Tibial nerve (tissue), 4 donors: ENCODE measurements around the gene ESRRG.

Experiments
- EP300 ChIP-seq, 2 donors: sonication (generic); formaldehyde crosslinking; IDR thresholded peaks; one replicate each; pipeline ENCODE4 v1.6.1; 2017; ENCODE audit warnings: antibody characterized with exemption in 2 of 2, mild to moderate bottlenecking in 1 of 2
- POLR2A ChIP-seq, 2 donors: fragments of 450-650 bp; IDR thresholded peaks; one replicate each; pipeline ENCODE4 v1.6.1; 2017; ENCODE audit warnings: antibody characterized with exemption in 2 of 2, mild to moderate bottlenecking in 2 of 2, moderate library complexity in 2 of 2
- TF ChIP-seq, protein P1 (sequence below), 5 experiments: fragments of 200-600 bp in 3 of 5; fragments of 450-650 bp in 2 of 5; sonication (generic) in 3 of 5; IDR thresholded peaks; one replicate each; pipeline ENCODE4 v1.5.1; 2016 to 2019; ENCODE audit warnings: antibody characterized with exemption in 5 of 5, mild to moderate bottlenecking in 3 of 5, moderate library complexity in 2 of 5

DNA sequence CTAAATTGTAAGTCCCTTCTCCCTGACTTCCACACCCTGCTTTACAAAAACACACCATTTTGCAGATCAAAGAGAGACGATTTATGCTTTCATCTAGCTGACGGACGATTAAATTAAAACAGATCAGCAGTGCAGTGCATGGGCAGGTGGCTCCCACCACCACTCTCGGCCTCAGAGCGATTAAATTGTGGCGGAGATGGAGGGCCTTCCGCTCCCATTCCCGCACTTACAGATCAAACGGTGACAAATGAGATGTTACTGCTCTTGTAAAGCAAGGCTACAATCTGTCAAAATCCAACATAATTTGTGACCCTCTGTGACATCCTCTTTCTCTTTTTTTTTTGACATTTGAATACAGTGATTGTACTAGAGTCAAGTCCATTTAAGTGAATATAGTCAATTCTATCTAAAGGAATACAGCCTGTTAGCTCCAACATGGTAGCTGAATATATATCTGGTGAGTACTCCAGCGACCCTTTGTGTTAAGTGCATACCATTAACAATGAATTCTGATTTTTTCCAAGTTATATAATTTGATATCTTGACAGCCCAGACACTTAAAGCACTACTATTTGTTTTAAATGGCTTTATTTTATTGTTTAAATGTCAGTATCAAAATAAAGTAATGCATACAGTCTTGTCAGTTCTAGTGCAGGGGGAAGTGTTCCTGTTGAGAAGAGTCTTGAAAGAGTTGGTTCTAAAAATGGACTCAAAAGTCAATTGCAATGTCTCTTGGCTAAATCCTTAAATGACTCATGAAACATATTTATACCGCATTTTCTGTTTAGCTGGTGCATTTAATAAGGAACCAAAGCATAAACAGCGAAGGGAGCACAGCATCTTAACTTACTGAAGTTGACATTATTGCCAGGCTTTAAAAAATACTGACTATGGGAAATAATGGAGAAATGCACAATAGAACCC lies 109.0 kb downstream of the ESRRG start:
- TF ChIP-seq, protein P1, sequence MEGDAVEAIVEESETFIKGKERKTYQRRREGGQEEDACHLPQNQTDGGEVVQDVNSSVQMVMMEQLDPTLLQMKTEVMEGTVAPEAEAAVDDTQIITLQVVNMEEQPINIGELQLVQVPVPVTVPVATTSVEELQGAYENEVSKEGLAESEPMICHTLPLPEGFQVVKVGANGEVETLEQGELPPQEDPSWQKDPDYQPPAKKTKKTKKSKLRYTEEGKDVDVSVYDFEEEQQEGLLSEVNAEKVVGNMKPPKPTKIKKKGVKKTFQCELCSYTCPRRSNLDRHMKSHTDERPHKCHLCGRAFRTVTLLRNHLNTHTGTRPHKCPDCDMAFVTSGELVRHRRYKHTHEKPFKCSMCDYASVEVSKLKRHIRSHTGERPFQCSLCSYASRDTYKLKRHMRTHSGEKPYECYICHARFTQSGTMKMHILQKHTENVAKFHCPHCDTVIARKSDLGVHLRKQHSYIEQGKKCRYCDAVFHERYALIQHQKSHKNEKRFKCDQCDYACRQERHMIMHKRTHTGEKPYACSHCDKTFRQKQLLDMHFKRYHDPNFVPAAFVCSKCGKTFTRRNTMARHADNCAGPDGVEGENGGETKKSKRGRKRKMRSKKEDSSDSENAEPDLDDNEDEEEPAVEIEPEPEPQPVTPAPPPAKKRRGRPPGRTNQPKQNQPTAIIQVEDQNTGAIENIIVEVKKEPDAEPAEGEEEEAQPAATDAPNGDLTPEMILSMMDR (IDR thresholded peaks at IDR 0.05) = no peak
- TF ChIP-seq POLR2A (IDR thresholded peaks at IDR 0.05) = no peak
- TF ChIP-seq EP300 (IDR thresholded peaks at IDR 0.05) = no peak
